SIG-M5 treated with dmso at 0.1 percent for 504 hours (cell line): Measurements from ENCODE around the gene IRF3.

Experiments
- DNase-seq: peaks from one replicate; lab custom pipeline; 2025; ENCODE audit not compliant: unreplicated experiment; lab: John Stamatoyannopoulos, UW

IRF3 gene, protein sequence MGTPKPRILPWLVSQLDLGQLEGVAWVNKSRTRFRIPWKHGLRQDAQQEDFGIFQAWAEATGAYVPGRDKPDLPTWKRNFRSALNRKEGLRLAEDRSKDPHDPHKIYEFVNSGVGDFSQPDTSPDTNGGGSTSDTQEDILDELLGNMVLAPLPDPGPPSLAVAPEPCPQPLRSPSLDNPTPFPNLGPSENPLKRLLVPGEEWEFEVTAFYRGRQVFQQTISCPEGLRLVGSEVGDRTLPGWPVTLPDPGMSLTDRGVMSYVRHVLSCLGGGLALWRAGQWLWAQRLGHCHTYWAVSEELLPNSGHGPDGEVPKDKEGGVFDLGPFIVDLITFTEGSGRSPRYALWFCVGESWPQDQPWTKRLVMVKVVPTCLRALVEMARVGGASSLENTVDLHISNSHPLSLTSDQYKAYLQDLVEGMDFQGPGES

DNA sequence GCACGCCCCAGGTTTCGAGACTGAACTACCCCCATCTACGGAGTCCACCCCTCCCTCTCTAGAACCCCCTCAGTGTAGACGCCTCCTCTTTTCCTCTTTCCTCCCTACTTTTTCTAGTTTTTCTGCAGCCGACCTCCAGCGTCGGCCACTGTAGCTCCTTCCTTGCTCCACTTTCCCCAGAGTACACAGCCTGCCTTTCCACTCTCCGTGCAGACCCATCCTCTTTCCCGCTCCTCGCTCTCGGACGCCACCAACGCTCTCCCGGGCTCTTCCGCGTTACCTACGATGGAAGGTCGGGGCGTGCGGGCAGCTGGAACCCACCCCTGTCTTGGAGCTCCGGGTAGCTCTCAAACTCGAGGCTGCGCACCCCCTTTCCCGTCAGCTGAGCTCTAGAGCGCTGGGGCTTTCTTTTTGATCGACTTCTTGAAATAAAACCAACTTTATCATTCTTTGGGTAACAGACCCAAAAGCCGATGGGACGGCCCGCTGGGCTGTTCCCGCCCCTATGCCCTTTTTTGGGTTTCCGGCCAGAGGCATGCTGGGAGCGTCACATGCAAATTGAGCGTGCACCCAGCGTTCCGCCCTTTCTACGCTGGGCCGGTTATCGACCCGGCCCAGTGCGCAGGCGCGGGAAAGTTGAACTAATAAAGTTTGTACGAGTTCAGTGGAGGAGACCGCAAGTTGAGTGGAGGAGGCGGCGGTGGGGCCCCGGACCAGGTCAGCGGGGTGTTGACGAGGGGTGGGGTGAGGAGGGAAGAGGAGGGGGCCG, at the start of gene IRF3, which contains the start of gene BCL2L12:
TSS of gene IRF3 (minus strand) at position 507 of the 769 bp plus-strand sequence. CDS start 1,019 bp downstream, outside the sequence.
TSS of gene BCL2L12 (plus strand) at position 583 of the 769 bp plus-strand sequence. CDS start 760 bp downstream, outside the sequence.
- DNase-seq: peak; percentile 94

DNA sequence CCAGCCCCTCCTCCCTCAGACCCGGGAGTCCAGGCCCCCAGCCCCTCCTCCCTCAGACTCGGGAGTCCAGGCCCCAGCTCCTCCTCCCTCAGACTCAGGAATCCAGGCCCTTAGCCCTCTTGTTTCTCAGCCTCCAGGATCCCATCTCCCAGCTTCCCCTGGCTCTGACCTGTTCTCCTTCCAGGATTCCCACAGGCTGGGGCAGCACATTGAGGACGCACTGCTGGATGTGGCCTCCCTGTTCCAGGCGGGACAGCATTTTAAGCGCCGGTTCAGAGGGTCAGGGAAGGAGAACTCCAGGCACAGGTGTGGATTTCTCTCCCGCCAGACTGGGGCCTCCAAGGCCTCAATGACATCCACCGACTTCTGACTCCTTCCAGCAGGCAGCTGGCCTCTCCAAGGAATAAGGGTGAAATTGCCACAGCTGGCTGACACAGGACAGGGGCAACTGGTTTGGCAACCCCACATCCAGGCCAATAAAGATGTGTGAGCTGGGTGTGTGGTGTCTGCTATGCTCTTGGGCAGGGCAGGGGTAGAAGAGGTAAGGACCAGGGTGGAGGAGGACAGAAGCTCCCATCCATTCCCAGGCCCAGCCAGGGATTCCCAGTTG, 47.7 kb upstream of the IRF3 start:
- peak; percentile 22 for DNase-seq

DNA sequence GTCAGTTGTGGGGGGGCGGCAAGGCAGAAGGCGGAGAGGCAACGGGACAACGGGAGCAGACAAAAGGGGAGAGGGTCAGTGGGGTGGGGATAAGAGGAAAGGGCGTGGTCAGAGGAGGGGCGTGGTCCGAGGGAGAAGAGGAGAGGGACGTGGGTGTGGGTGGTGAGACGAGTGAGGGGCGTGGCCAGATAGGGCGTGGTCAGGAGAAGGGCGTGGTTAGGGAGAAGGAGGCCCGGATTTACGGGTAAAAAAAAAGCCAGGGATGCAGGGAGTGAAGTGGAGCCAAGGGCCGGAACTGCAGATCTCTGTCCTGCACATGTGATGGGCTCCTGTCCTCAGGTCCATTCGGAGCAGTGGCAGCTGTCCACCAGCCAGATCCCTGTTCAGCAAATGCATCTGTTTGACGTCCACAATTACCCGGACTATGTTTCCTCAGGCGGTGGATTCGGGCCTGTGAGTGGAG, 46.8 kb upstream of the IRF3 start:
- DNase-seq: peak; percentile 42

DNA sequence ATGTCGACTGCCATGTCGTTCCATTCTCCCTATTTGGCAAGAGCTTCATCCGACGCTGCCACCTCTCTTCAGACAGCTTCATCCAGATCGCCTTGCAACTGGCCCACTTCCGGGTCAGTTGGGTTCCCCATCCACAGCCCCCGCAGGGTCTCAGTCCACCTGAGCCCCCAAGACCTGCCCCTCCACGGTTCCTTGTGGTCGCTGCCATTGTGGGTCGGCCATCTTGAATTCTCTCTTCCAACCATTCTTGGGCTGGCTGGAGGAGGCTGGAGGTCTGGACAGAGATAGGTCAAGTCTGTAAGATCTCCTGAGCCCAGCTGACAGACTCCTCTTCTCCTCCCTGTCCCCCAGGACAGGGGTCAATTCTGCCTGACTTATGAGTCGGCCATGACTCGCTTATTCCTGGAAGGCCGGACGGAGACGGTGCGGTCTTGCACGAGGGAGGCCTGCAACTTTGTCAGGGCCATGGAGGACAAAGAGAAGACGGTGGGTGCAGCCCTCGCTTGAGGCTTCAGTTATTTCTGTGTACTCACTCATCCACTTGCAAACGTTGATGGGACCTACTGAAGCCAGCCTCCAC, 44.8 kb upstream of the IRF3 start:
- DNase-seq: no peak

DNA sequence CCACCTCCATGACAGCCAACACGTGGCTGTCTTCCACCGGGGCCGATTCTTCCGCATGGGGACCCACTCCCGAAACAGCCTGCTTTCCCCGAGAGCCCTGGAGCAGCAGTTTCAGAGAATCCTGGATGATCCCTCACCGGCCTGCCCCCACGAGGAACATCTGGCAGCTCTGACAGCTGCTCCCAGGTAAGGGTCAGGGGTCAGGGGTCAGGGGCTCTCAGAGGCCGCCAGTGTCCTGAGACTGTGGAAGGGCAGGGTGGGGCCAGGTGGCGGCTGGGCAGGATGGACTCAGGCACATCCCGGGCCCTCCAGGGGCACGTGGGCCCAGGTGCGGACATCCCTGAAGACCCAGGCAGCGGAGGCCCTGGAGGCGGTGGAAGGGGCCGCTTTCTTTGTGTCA, 40.3 kb upstream of the IRF3 start:
- no peak for DNase-seq

DNA sequence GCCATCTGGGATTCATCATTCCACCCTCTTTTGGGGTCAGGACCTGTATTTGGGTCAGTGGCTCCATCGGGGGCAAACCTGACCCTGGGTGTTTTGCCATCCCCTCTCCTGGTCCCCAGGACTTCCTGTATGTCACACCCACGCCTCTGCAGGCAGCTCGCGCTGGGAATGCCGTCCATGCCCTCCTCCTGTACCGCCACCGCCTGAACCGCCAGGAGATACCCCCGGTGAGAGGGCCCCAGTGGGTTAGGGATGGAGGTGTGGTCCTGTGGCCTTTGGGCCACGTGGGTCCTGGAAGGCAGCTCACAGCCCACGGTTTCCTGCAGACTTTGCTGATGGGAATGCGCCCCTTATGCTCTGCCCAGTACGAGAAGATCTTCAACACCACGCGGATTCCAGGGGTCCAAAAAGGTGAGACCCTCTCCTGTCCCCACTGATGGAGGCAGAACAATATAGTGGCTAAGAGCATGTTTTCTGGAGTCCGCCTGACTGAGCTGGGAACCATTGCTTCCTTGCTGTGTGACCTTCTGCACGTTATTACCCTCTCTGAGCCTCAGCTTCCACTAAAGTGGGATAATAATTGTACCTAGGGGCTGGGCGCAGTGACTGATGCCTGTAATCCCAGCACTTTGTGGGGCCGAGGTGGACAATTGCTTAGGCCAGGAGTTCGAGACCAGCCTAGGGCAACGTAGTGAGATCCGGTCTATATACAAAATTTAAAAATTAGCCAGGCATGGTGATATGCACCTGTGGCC, 39.4 kb upstream of the IRF3 start:
- no peak for DNase-seq

DNA sequence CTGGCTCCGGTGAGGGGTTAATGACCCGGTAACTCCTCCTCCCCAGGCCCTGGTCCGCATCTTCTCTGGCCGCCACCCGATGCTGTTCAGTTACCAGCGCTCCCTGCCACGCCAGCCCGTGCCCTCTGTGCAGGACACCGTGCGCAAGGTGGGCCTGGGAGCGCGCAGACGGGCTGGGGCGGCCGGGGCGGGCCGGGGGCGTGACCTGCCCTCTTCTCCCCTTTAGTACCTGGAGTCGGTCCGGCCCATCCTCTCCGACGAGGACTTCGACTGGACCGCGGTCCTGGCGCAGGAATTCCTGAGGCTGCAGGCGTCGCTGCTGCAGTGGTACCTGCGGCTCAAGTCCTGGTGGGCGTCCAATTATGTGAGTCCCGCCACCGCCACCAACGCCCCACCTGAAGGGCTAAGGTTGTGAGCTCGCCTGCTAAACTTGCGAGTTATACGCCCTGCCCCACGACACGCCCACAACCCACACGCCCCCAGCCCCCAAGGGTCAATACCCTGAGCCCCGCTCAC, 35.7 kb upstream of the IRF3 start:
- no peak for DNase-seq

DNA sequence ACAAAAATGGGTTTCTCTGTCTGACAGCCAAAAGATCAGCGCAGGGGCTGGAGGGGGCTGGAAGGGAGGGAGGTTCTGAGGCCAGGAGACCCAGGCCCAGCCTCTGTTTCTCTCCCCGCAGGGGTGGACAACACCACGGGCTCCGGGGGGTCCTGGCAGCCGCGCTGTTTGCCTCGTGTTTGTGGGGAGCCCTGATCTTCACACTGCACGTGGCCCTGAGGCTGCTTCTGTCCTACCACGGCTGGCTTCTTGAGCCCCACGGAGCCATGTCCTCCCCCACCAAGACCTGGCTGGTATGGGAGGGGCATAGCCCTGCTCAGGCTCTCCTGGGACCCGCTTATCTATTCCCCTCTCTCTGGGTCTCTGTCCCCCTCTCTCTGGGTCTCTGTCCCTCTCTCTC, 34.9 kb upstream of the IRF3 start:
- no peak for DNase-seq

DNA sequence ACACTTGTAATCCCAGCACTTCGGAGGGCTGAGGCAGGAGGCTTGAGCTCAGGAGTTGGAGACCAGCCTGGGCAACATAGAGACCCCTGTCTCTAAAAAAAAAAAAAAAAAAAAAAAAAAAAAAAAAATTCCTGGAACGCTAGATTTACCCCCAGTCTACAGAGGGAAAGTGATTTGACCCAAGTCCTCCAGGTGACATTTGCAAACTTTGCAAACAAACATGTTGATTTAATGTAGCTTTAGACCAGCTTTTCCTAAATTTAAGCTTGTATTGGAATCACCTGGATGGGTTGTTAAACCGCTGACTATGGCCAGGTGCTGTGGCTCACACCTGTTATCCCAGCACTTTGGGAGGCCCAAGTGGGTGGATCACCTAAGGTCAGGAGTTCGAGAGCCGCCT, 33.7 kb upstream of the IRF3 start:
- DNase-seq: no peak

DNA sequence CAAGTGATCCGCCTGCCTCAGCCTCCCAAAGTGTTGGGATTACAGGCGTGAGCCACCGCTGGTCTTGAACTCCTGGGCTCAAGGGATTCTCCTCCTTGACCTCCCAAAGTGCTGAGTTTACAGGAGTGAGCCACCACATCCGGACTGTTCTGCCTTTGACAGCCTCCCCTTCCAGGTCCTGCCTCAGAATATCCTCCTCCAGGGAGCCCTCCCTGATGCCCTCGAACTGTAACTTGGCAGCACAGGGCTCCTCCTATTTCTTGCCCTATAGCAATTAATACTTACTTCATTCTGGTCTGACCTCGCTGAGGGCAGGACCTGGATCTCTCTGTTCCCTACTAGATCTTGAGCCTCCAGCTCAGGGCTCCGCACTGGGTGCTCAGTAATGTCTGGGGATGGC, 31.2 kb upstream of the IRF3 start:
- no peak for DNase-seq

DNA sequence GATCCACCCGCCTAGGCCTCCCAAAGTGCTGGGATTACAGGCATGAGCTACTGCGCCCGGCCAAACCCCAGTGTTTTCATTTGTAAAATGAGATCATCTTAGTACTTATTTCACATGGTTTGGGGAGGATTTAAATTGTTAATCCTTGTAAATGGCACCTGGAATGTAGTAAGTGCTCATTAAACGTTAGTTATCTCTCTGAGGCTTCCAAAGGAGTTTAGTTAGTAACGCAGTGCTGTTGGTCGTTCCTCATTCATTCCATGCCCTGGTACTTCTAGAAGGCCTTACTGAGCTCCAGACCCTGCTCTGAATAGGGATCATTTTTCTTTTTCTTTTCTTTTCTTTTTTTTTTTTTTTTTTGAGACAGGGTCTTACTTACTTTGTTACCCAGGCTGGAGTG, 30.5 kb upstream of the IRF3 start:
- no peak for DNase-seq

DNA sequence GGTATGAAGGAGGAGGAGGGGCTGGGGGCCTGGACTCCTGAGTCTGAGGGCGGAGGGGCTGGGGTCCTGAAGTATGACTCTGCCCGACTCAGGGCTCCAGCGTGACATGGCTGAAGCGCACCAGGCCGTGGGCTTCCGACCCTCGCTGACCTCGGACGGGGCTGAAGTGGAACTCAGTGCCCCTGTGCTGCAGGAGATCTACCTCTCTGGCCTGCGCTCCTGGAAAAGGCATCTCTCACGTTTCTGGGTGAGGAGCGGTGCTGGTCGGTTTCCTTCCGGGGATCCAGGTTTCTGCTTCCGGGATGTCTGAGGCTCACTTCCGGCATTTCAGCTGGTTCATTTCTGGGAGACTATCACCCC, 26.5 kb upstream of the IRF3 start:
- no peak for DNase-seq

DNA sequence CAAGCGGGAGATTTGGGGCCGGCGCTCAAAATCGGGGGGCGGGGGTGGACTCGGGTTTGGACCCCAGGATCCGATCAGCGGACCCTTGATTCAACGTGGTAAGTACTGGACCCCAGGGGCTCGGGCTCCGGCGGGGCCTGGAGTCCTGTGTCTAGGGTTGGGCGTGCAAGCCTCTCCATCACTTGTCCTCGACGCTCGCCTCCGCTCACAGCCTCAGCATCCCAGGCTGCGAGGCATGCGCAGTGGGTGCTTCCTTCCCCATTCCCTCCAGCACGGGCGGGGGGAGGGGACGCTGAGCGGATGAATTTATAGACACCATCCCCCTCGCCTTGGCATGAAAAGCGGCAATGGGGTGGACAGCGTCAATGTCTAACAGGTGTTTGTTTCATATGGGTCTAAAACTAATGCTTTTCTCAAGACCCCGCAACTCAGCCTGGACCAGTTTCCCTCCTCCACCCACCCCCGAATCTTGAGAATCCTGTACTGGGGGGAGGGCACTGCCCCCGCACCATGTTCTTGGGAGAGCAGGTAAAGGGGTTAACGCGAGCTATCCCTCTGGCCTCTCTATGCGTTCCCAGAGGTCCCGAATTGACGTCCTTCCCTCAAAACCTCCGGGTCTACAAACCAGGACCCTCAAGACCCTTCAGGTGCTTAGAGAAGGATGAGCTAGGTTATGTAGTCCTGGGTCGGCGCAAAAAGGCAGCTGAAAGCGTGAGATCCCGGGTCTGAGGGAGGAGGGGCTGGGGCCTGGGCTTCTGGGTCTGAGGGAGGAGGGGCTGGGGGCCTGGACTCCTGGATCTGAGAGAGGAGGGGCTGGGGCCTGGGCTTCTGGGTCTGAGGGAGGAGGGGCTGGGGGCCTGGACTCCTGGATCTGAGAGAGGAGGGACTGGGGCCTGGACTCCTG, 25.8 kb upstream of the IRF3 start:
- no peak for DNase-seq

DNA sequence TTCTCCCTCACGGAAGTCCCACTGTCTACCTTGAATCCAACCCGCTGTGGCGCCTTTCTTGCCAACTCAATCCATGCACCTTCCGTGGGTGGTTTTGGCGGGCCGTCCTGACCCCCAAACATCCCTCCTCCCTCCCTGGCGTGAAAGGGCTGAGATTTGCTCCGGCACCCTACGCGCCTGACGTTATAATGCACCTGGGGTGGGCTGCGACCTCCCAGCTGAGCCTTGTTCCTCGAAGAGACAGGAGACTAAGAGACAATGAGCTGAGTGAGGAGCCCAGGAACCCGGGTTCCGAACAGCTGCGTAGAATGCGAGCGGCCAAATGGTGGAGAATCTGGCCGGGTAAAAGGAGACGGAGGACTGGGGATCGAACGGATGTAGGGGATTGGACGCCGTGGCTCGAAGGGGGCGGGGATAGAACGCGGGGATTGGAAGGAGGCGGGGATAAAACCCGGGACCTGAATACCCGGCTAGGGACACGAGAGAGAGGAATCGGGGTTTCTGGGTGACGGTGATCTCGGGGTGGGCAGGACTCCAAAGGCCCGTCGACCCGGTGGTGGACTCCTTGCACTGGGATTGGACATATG, 25.1 kb upstream of the IRF3 start, which contains the start of gene CPT1C:
TSS of gene CPT1C (plus strand) at position 461 of the 587 bp plus-strand sequence. CDS start 1,137 bp downstream, outside the sequence.
- DNase-seq: peak; percentile 19

DNA sequence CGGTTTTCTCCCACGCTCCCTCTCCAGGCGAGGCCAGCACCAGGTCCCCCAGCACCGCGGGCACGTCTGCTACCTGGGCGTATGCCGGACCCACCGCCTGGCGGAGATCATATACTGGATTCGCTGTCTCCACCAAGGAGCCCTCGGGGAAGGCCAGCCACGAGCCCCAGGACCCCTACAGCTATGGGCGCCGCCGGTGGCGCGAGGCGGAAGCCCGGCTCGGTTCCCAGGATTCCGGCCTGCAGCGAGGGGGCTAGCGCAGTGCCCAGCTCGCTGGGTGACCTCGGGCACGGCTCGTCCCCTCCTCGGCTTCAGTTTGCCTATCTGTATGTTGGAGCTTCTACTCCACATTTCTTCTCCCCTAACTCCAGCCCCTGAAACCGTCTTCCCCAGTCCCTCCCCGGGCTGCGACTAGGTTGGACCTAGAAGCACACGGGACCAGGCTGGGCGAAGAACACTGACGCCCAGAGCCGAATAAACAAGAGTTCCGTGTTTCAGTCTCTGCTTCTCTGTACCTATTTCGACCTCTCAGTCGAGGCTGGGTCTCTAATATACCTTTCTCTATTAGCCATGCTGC, 24.5 kb upstream of the IRF3 start:
- no peak for DNase-seq

DNA sequence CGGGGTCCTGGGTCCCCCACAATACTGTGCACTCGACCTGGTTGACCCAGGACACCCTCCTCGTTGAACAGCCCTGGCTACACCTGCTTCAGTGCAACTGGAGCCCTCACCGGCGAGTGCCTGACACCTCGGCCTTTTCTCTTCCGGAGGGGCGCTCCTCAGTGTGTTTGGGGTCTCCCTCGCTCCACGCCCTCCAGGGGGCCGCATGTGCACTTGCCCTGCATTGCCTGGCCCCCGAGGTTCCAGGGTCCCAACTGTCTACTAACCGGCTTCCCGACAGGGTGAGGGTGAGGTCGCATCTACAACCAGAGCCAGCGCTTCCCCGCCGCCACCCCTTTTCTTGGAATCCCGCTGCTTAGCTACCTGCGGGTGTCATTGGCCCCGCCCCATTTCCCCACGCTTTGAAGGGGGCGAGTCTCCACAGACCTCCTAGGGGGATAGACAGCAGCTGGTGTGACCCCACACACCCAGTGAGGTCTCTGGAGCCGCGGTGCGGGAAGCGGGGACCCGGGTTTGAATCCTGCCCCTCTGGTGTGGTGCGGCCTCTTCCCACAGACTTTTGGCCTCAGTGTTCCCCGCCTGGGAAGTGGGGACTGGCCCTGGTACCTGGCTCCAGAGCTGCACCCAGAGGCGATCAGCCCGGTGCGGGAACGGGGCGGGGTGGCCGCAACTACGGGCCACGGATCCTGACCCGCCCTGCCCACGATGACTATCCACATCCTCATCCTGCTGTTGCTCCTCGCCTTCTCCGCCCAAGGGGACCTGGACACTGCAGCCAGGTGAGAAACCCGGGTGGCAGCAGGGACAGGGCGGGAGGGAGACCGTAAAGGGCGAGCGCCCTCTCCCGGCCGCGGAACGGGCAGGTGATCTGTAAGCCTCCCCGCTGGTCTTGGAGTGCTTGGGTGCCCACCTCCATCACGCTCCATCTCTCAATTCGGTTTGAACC, 23.7 kb upstream of the IRF3 start, which contains the start of gene ADM5:
TSS of gene ADM5 (plus strand) at position 462 of the 946 bp plus-strand sequence. CDS start at position 706, 244 bp downstream.
- no peak for DNase-seq

DNA sequence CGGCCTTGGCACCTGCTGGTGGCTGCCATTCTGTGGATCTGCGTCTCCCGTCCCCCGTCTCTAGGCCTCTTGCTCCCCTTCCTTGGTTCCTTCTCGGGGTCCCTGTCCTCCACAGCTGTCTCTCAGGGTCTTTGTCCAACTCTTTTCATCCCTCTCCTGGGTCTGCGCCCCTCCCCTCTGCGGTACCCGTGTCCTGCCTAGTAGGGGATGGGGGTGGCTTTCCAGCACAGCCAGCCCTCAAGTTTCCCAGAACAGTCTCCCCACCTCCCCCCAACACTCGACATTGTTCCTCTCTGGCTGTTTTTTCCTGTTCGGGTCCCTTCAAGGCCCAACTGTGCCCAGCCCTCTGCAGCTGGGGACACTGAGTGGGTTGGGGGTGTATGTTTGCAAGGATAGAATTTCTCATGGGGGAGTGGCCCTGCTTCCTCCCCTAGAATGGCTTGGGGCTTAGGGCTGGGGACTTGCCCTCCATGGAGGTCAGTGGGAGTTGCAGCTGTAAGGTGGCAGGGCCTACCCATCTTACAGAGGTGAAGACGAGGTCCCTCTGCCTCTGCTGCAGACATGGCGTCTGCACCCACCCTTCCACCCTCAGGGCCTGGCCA, 23.0 kb upstream of the IRF3 start:
- no peak for DNase-seq
